Neuron (in vitro differentiated cells): ENCODE measurements around the gene TTC21A.
A peak's percentile ranks its signal among the peaks of the same experiment; 100 is the strongest.

ENCODE experiments used
- H2AFZ ChIP-seq: one replicate; pipeline ENCODE4 v1.6.1; 2013; ENCODE audit warnings: low read depth, mild to moderate bottlenecking, inconsistent platforms, low read length, moderate library complexity
- H3K27me3 ChIP-seq: one replicate; pipeline ENCODE4 v1.6.1; 2013; ENCODE audit warnings: low read length; ENCODE audit not compliant: insufficient read depth
- H3K36me3 ChIP-seq: one replicate; pipeline ENCODE4 v1.6.1; 2013; ENCODE audit warnings: low read length; ENCODE audit not compliant: insufficient read depth
- H3K4me1 ChIP-seq: one replicate; pipeline ENCODE4 v1.6.1; 2013; ENCODE audit warnings: low read length; ENCODE audit not compliant: insufficient read depth
- H3K4me3 ChIP-seq: 2 replicates; pipeline ENCODE4 v1.5.1; 2013; ENCODE audit warnings: mild to moderate bottlenecking, low read length, moderate library complexity
- H3K9me3 ChIP-seq: one replicate; pipeline ENCODE4 v1.6.1; 2013; ENCODE audit warnings: low read length

Gene TTC21A

GRCh38 chr3:39180546-39181346 lies 73.3 kb downstream of the TTC21A start:
- H3K27me3 ChIP-seq = no peaks in the 10 kb centered on the region
- H3K4me1 ChIP-seq = peaks cover 29% of the 10 kb centered on the region
- H3K4me3 ChIP-seq = peak overlapping the region; percentile 45
- no peaks in the 10 kb centered on the region for H3K9me3 ChIP-seq
- H2AFZ ChIP-seq = peak overlapping the region; percentile 7
- no peaks in the 10 kb centered on the region for H3K36me3 ChIP-seq

DNA sequence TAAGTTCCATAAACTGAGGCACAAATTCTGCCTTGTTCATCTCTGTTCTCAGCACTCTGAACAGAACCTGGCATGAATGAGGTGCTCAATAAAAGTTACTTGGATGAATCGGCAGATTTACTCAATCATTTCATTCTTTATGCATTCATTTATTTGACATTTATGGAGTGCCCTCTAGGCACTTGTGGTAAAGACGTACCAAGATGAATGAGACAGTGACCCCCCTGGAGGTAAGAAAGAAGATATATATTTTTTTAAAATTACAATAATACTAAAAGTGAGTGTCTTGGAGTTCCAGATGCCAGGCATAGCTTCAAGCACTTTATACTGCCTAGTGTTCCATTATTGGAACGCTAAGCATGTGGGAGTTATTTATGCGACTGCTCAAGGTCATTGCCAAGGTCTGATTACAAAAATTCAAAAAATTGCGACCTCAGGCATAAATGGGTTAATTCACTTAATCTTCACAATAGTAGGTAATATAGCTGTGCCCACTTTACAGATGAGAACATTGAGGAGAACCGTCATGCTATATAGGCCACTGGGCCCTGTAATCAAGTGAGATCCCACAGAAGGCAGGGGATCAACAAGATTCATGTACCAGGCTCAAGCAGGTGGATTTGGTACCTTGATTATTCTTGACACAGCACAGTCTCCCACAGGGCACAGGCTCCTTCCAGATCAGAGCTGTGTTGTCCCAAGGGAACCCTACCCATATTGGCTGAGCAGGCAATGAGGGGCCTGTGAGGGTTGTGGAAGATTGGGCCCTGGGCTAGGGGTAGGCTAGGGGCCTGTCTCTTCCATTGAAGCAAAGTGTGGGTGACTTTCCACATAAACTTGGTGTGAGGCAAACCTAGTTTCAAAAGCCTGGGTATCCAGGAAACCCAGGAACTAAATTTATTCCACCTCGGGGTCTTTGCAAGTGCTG lies 74.2 kb downstream of the TTC21A start:
- Histone ChIP-seq H3K4me3 (no peak overlapping the region), H3K27me3 (no peaks in the 10 kb centered on the region), H2AFZ (no peak overlapping the region), H3K4me1 (peaks cover 29% of the 10 kb centered on the region), H3K36me3 (no peaks in the 10 kb centered on the region), H3K9me3 (no peaks in the 10 kb centered on the region)

GRCh38 chr3:39183211-39184080 lies 76.0 kb downstream of the TTC21A start:
- peaks cover 18% of the 10 kb centered on the region for H3K4me1 ChIP-seq
- no peaks in the 10 kb centered on the region for H3K9me3 ChIP-seq
- no peak overlapping the region for H2AFZ ChIP-seq
- no peaks in the 10 kb centered on the region for H3K36me3 ChIP-seq
- H3K27me3 ChIP-seq = no peaks in the 10 kb centered on the region
- no peak overlapping the region for H3K4me3 ChIP-seq

- Histone ChIP-seq H3K4me1 (peaks cover 13% of the 10 kb centered on the region), H3K4me3 (no peak overlapping the region), H2AFZ (no peak overlapping the region), H3K36me3 (no peaks in the 10 kb centered on the region), H3K27me3 (no peaks in the 10 kb centered on the region), H3K9me3 (no peaks in the 10 kb centered on the region)
These were observed 76.8 kb downstream of the TTC21A start for GRCh38 chr3:39184081-39184967.

GRCh38 chr3:39184968-39185285 lies 77.4 kb downstream of the TTC21A start:
- Histone ChIP-seq H3K36me3 (no peaks in the 10 kb centered on the region), H2AFZ (no peak overlapping the region)

DNA sequence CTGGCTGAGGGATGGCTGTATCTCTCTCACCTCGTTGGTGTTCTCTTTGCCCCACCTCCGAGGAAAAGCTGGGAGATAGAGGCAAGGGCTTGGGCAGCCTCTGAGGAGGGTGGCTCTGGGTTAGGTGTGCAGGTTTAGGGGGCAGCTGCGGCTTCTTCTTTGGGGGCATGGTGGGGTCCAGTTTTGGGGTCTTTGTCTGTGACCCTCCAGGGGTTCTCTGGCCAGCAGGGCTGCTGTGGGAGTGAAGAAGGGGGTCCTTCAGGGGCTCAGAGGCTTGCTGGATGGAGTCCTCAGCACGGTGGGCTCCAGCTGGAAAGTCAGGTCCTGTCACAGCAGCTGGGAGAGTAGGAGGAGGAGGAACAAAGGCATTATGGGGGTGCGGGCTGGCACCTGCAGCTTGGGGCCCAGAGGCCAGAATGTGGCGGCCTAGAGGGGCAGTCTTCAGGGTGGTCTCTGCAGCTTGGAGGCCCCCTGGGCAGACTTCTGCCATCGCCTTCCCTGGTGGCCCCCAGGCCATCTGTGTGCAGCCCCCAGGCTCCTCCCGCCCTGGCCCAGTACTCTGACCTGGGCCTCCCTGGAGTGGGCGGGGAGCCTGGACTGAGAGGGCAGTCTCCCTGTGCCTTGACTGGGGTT lies 78.0 kb downstream of the TTC21A start:
- Histone ChIP-seq H2AFZ (no peak overlapping the region), H3K36me3 (no peaks in the 10 kb centered on the region), H3K4me1 (peaks cover 9% of the 10 kb centered on the region), H3K4me3 (no peak overlapping the region), H3K27me3 (no peaks in the 10 kb centered on the region), H3K9me3 (no peaks in the 10 kb centered on the region)

More at GRCh38 chr3:39184968-39185285, 77.4 kb downstream of the TTC21A start:
- no peaks in the 10 kb centered on the region for H3K9me3 ChIP-seq
- peaks cover 13% of the 10 kb centered on the region for H3K4me1 ChIP-seq
- no peaks in the 10 kb centered on the region for H3K27me3 ChIP-seq
- no peak overlapping the region for H3K4me3 ChIP-seq

GRCh38 chr3:39185959-39186691 lies 78.6 kb downstream of the TTC21A start:
- no peaks in the 10 kb centered on the region for H3K36me3 ChIP-seq
- no peaks in the 10 kb centered on the region for H3K27me3 ChIP-seq
- no peaks in the 10 kb centered on the region for H3K9me3 ChIP-seq
- no peak overlapping the region for H2AFZ ChIP-seq
- H3K4me3 ChIP-seq = no peak overlapping the region
- H3K4me1 ChIP-seq = peaks cover 5% of the 10 kb centered on the region

GRCh38 chr3:39186692-39187151 lies 79.2 kb downstream of the TTC21A start:
- no peak overlapping the region for H3K4me3 ChIP-seq
- H2AFZ ChIP-seq = no peak overlapping the region
- peaks cover 2% of the 10 kb centered on the region for H3K4me1 ChIP-seq
- H3K9me3 ChIP-seq = no peaks in the 10 kb centered on the region
- no peaks in the 10 kb centered on the region for H3K27me3 ChIP-seq
- no peaks in the 10 kb centered on the region for H3K36me3 ChIP-seq

- no peak overlapping the region for H3K4me3 ChIP-seq
- H3K9me3 ChIP-seq = no peaks in the 10 kb centered on the region
These were observed 80.1 kb downstream of the TTC21A start for GRCh38 chr3:39187372-39188155.

More at GRCh38 chr3:39187372-39188155, 80.1 kb downstream of the TTC21A start:
- no peaks in the 10 kb centered on the region for H3K36me3 ChIP-seq
- no peak overlapping the region for H2AFZ ChIP-seq
- H3K27me3 ChIP-seq = no peaks in the 10 kb centered on the region
- peaks cover 2% of the 10 kb centered on the region for H3K4me1 ChIP-seq
